ENCODE results near the gene ATAD2B.

Gene ATAD2B

DNA sequence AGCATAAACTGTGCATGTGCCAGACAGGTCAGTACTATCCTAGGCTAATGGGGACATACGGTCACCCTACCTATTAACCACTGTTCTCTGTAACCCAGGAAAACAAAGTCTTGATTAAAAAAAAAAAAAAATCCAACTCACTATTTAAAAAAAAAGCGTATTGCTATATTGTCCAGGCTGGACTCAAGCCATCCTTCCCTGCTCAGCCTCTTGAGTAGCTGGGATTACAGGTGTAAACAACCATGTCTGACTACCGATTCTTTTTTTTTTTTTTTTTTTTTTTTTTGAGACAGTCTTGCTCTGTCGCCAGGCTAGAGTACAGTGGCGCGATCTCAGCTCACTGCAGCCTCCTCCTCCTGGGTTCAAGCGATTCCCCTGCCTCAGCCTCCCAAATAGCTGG is 11.6 kb downstream of the ATAD2B start:
- no peak for DNase-seq (ENCODE audit: low read depth in 2 of 2, low spot score in 1 of 2)

DNA sequence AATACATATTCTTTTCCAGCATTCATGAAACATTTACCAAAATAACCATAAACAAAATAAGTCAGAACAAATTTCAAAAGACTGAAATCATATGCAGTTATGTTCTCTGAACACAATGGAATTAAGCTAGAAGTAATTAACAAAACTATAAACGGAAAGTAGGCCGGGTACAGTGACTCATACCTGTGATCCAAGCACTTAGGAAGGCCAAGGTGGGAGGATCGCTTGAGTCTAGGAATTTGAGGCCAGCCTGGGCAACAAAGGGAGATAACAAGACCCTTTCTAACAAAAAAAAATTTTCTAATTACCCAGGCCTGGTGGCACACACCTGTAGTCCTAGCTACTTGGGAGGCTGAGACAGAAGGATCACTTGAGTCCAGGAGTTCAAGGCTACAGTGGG is 14.9 kb downstream of the ATAD2B start:
- DNase-seq (ENCODE audit: low read depth in 2 of 2, low spot score in 1 of 2): no peak

DNA sequence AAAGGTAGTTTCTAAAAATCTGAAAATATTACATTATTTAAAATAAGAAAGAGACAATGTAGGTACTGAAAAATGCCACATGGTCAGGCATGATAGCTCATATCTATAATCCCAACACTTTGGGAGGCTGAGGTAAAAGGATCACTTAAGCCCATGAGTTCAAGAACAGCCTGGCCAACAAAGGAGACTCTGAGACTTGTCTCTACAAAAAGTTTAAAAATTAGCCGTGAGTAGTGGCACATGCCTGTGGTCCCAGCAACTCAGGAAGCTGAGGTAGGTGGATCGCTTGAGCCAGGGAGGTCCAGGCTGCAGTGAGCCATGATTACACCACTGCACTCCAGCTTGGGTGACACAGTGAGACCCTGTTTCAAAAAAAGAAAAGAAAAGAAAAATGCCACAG is 21.8 kb downstream of the ATAD2B start:
- no peak for DNase-seq (ENCODE audit: low read depth in 2 of 2, low spot score in 1 of 2)

DNA sequence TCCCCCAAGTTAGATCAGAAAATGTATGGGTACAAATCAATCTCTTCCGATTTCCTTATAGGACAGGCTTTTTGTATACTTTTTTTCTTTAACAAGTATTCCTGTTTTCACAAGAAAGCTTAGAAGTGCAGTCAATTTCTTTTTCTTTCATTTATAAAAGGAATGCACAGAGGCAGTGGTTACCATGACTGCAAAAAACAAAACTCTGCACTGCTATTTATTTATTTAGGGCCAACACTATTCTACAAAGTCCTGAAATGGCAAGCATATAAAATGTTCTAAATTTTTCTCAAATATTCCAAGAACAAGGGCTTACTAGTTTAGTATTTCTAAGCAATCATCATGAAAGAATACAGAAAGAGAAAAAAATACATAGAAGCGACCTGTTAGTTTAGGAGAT is 22.2 kb downstream of the ATAD2B start:
- no peak for DNase-seq (ENCODE audit: low read depth in 2 of 2, low spot score in 1 of 2)

DNA sequence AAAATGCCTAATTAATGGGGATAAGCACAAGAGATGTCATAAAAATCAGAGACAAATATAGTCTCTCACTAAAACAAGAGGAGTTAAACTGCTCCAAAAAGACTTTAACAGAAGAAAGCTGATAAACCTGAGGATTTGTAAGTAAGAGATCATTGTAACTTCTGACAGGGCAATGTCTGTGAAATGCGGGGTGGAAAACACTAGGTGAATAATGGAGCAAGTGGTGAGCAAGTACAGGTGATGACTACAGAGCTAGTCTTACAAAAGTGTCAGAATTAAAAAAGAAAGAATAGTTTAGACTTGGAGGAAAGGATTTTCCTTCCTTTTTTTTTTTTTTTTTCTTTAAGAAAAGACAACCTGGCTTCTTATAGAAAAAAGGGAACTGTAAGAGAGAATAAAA is 22.7 kb downstream of the ATAD2B start:
- no peak for DNase-seq (ENCODE audit: low read depth in 2 of 2, low spot score in 1 of 2)

DNA sequence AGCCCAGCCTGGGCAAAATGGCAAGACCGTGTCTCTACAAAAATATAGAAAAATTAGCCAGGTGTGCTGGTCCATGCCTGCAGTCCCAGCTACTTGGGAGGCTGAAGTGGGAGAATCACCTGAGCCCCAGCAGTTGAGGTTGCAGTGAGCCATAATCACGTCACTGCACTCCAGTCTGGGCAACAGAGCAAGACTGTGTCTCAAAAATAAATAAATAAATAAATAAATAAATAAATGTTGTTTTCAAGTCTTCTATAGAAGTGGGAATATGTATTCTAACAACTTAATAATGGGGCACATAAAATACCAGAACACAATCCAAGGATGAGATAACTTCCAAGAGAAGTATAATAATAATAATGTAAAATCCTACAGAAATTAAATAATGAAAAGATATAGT is 23.9 kb downstream of the ATAD2B start:
- DNase-seq (ENCODE audit: low read depth in 2 of 2, low spot score in 1 of 2): no peak

DNA sequence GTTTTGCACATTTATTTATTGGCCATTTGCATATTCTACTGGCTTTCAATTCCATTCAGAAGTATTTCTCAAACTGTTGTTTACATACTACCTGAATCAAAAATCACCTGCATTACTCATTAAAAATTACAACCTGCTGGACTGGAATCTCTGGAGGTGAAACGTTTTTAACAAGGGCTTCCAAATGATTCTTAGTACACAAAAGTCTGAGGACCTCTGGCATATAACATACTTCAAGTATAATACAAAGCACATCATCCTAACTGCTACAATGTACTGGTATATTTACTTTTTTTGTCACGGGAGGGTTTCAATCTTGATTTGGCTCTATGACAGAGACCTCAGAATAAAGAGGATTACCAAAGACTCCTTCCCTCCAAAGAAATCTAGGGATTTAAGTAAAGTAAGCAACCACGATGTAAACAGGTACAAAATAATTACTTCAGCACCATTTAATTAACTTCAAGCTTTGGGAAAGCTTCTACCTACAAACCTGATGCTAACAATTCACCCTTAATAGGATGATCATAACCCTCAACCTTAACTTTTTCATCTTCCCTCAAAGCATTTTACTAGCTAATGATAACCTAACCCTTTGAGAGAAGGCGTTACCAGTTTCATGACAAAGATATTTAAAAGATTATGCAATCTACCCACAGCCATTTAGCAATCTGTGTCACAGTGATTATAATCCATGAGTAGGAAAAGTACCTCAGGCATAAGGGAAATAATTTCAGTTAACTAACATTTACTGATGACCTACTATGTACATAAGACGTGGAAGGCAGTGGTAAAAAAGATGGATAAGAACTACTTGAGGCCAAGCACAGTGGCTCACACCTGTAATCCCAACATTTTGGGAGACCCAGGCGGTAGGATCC is 24.7 kb downstream of the ATAD2B start:
- no peak for DNase-seq (ENCODE audit: low read depth in 2 of 2, low spot score in 1 of 2)

DNA sequence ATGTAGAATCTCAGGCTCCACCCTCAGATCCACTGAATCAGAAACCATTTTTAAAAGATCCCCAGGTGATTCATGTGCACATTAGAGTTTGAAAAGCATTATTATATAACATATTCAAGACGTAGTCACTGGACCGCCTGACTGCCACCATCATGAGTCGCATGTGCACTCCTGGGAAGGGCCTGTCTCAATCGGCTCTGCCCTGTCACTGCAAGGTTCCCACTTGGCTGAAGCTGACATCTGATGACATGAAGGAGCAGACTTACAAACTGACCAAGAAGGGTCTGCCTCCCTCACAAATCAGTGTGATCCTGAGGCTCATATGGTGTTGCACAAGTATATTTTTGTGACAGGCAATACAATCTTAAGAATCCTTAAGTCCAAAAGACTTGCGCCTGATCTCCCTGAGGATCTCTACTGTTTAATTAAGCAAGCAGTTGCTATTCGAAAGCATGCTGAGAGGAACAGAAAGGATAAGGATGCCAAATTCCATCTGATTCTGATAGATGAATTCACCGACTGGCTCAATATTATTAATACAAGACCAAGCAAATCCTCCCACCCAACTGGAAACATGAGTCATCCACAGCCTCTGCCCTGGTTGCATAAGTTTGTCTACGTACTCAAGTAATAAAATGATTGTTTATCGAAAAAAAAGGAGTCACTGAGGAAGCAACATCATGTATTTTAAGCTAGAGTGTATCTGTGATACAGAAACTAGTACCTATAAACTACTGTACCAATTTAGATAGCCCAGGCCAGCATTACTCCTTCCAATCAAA is 26.2 kb downstream of the ATAD2B start:
- no peak for DNase-seq (ENCODE audit: low read depth in 2 of 2, low spot score in 1 of 2)

DNA sequence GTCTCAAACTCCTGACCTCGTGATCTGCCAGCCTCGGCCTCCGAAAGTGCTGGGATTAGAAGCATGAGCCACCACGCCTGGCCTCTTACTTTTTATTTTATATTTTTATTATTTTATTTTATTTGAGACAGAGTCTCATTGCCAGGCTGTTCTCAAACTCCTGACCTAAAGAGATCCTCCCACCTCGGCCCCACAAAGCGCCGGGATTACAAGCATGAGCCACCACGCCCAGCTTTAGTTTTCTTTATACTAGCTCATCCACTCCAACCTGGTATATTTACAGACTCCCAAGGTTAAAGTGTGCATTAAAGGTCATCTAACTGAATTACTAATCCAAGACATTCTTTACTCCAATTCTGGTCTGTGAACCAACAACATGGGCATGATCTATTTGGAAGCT is 26.8 kb downstream of the ATAD2B start:
- DNase-seq (ENCODE audit: low read depth in 2 of 2, low spot score in 1 of 2): no peak

DNA sequence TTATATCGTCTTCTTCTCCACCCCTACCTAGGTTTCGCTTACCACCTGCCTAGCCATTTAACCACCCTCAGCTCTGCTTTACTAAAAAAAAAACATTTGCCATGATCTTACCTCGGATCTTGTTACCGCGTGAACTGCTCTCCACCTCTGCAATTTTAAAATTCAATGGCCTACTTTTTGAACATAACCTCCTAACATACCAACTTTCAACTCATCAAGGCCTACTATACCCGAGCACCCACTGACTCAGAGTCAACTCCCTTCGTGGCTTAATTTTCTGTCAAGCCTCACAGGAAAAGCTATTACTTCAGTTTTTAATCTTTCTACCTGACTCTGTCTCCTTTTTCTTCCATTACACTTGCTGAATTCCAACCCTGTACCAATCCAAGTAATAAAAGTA is 55.7 kb downstream of the ATAD2B start:
- no peak for DNase-seq (ENCODE audit: low read depth in 2 of 2, low spot score in 1 of 2)

DNA sequence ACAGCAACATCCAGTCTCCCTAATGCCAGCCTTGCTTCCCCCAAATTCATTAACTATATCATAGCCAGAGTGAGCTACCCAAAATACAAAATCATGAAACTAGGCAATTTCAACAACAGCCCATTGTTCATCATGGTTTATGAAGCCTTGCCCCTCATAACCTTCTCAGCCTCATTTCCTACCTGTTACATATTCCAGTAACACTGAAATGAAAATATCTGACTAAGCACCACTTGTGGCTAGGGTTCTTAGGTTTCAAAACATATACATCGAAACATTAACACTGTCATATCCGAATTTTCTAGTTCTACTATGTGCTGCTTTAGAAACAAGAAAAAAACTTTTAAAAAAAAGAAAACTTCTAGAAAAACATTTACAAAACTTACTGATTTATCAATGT is 59.5 kb downstream of the ATAD2B start:
- DNase-seq (ENCODE audit: low read depth in 2 of 2, low spot score in 1 of 2): no peak

DNA sequence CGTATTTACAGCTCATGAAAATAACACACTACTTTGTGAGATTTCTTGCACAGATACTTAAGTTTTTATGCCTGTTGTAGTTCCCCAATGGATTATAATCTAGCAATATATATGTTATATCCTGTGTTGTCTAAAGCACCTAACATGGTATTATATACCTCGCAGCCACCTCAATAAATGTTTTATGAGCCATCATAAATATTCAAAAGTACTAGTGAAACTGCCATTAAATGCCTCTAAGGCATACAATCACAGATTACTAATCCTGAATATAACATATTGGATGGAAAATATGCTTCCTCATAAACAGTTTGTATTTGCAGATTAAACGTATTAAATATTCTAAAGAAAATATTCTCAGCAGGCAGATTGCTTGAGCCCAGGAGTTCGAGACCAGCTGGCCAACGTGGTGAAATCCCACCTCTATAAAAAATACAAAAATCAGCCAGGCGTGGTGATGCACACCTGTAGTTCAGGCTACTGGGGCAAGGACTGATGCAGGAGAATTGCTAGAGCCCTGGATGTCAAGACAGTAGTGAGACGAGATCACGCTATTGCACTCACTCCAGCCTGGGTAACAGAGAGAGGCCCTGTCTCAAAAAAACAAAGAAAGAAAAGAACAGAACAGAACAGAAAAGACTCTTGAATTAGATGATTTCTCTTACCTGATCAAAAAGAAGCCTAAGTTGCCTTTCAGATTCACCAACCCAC is 64.1 kb downstream of the ATAD2B start:
- DNase-seq (ENCODE audit: low read depth in 2 of 2, low spot score in 1 of 2): no peak

DNA sequence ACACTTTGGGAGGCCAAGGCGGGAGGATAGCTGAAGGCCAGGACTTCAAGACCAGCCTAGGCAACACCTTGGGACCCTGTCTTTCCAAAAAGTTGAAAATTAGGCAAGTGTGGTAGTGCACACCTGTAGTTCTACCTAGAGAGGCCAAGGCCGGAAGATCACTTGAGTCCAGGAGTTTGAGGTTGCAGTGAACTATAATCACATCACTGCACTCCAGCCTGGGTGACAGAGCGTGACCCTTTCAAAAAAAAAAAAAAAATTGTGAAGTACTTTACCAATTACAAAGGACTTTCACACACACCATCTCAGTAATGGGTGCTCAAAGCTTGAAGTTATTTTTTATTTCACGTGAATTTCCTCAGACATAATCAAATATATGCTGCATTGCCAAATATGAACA is 65.0 kb downstream of the ATAD2B start:
- no peak for DNase-seq (ENCODE audit: low read depth in 2 of 2, low spot score in 1 of 2)

DNA sequence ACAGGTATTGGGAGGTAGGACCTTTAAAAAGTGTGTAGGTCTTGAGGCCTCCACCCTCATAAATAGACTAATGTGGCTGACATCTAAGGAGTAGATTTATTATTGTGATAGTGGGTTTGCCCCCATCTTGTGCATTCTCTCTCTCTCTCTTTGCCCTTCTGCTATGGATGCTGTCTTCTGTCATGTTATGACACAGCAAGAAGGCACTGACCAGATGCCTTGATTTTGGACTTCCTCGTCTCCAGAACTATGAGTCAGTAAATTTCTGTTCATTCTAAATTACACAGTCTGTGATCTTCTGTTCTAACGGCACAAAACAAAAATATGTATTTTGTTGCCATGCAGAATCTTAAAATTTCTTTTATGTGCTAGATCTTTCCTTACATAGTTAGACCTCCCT is 66.9 kb downstream of the ATAD2B start:
- DNase-seq (ENCODE audit: low read depth in 2 of 2, low spot score in 1 of 2): no peak

DNA sequence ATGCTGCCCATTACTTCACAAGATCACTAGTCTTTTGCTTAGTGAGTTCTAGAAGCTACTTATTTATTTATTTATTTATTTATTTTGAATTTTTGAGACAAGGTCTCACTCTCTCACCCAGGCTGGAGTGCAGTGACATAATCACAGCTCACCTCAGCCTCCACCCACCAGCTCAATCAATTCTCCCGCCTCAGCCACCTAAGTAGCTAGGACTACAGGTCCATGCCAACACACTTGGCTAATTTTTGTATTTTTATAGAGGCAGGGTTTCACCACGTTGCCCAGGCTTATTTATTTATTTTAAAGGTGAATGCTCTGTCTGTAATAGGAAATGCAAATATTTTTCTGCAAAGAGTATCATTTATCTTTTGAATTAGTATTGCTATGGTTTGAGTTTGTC is 67.7 kb downstream of the ATAD2B start:
- DNase-seq (ENCODE audit: low read depth in 2 of 2, low spot score in 1 of 2): no peak

DNA sequence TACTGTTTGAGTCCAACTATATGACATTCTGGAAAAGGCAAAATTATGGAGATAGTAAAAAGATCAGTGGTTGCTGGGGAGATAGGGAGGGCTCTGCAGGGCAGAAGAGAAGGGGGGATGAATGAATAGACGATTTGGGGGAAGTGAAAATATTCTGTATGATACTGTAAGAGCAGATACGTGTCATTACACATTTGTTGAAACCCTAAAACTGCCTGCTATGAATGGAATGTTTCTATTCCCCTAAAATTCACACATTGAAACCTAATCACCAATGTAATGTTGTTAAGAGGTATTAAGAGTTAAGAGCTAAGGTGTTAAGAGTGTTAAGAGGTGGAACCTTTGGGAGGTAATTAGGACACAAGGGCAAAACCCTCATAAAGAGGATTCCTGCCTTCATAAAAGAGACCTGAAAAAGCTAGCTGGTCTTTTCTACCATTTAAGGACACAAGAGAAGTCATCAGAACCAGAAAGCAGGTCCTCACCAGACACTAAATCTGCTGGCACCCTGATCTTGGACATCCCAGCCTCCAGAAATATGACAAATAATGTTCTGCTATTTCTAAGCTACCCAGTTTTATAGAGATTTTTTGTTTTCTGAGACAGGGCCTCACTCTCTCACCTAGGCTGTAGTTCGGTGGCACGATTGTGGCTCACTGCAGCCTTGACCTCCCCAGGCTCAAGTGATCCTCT is 76.2 kb downstream of the ATAD2B start:
- DNase-seq (ENCODE audit: low read depth in 2 of 2, low spot score in 1 of 2): no peak

DNA sequence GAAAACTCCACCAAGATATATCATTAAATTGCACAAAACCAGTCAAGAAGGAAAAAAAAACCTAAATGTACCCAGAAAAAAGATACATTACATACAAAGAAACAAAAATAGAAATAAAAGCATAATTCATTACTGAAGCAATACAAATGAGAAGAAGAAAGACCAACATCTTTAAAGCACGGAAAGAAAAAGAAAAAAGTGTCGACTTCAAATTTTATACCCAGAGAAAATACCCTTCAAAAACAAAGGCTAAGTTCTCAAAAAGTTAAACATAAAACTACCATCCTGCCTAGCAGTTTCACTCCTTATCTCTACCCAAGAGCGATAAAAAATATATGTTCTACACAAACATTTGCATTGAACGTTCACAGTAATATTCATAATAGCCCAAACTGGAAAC is 82.0 kb downstream of the ATAD2B start:
- no peak for DNase-seq (ENCODE audit: low read depth in 2 of 2, low spot score in 1 of 2)

DNA sequence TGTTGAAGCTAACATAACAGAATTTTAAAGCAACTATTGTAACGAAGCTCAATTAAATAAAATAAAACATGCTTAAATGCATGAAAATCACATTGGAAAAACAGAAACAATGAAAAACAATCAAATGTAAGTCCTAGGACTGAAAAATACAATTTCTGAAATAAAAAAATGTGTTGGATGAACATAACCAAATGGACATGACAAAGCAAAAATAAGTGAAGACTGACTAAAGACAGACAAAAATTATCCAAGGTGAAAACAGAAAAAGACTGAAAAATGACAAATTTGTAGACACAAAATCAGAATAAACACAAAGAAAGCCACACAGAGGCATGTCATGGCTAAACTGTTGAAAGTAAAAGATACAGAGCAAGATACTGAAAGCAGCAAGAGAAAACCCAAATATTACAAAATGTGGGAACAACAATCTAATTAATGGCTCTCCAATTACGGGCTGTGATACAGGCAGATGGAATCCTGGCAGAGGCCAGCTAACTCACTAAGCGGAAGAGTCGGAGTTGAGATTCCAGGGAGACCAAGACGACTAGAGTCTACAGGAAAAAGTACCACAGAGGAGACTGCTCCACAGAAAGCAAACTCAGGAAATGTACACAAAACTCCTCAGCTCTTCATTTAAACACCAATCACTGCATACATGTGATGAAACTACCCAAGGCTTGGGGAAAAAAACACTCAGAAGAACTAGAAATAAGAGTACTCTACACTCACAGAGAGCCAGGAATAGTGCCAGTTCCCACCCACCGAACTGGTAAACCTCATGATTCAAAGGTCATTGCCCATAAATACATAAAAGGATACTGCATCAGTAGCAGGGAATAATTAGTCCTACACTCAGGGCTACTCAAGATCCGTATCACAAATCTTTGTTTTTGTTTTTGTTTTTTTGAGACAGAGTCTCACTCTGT is 83.6 kb downstream of the ATAD2B start:
- DNase-seq (ENCODE audit: low read depth in 2 of 2, low spot score in 1 of 2): no peak

DNA sequence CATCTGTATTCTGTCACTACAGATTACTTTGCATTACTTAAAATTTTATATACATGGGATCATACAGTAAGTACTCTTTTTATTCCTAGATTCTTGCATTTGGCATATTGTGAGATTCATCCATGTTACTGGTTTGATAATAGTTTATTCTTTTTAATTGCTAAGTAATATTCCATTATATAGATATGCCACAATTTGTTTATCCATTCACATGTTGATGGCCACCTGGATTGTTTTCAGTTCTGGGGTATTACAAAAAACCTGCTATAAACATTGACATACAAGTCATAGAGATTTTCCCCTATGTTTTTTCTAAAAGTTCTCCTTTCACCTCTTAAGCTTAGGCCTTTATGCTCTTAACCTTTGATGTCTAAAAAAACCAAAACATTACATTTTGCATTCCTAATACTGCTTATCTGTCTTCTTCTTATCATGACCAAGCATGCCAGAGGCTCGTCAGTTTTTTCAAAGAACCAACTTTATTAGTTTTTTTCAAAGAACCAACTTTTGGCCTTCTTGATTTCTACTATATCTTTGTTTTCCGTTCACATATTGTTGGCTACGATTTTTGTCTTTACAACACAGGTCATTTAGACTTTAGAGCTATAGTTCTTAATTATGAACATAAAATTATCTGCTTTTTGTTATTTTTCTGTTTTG is 86.9 kb downstream of the ATAD2B start:
- DNase-seq (ENCODE audit: low read depth in 2 of 2, low spot score in 1 of 2): no peak

DNA sequence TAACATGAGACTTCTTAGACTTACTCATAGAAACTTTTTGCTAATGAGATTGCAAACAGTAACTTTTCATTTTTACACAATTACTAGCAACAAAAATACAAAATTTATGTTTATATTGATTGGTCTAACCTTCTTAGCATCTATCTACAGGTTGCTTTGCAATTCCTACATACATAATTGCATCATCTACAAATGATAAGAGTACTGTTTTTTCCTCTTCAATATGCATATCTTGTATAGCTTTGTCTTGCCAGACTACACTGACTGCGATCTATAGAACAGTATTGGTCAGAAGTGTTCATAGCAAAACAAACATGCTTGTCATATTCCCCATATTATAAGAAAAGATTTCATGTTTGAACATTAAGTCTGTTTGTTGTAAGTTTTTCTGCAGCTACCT is 87.9 kb downstream of the ATAD2B start:
- no peak for DNase-seq (ENCODE audit: low read depth in 2 of 2, low spot score in 1 of 2)
